SH-SY5Y (cell line): ENCODE data around the gene GGT7.

ENCODE experiments used
- GATA2 ChIP-seq: IDR thresholded peaks from 2 replicates; pipeline ENCODE4 v1.6.1; 2011; ENCODE audit warnings: mild to moderate bottlenecking, low read depth, low read length
- GATA3 ChIP-seq: IDR thresholded peaks from 2 replicates; pipeline ENCODE4 v1.6.1; 2011; ENCODE audit warnings: low read depth, mild to moderate bottlenecking, low read length, moderate library complexity

DNA sequence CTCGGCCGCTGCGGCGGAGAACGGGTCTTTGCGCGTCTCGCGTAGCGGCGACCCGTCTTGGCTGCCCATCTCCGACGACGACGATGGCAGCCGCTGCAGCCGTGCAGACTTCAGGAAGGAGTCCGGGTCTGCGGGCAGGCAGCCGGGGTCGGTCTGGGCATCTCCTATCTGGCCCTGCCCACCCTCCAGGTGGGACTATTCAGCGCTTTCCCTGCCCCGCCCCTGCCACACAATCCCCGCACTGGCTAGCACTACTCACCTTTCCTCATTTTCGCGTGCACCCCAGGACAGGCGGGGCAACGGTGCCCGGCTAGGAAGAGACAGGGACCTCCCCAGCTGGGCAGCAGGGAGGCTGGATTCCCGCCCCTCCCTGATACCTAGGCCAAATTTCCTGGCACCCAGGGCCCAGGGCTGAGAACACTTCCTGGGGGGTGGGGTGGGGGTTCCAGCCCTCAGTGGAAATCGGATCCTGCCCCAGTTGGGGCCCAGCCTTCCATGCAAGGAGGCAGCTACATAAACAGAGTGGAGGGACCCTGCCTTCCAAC, 9.2 kb downstream of the GGT7 start:
- TF ChIP-seq GATA2 = no peak
- no peak for TF ChIP-seq GATA3
